Peyer's patch (tissue), 4 donors: ENCODE results near the gene PRODH2. TPM values are rescaled to one million over a fixed set of nuclear protein-coding genes. Genes with fewer than 3 reads are reported as not detected.

Experiments used
- DNase-seq, 3 donors: peaks; one replicate each; pipeline ENCODE4 v3.0.0-alpha.2; 2017 to 2019
- H3K27ac ChIP-seq, 4 donors: fragments of 200-600 bp; sonication (generic); one replicate each; pipeline ENCODE4 v1.5.1; 2016 to 2019
- H3K27me3 ChIP-seq, 2 donors: fragments of 200-600 bp; sonication (generic); one replicate each; pipeline ENCODE4 v1.5.1; 2019
- H3K36me3 ChIP-seq, 3 donors: fragments of 200-600 bp; sonication (generic); one replicate each; pipeline ENCODE4 v1.5.1; 2016 to 2019
- H3K4me1 ChIP-seq, 4 donors: fragments of 200-600 bp; sonication (generic); one replicate each; pipeline ENCODE4 v1.5.1; 2016 to 2019
- H3K4me3 ChIP-seq, 4 donors: fragments of 200-600 bp; sonication (generic); 1 replicate in 3 of 4; 2 replicates in 1 of 4; pipeline ENCODE4 v1.5.1; 2016 to 2019; ENCODE audit warnings: mild to moderate bottlenecking in 1 of 4
- H3K9me3 ChIP-seq, 4 donors: fragments of 200-600 bp; sonication (generic); one replicate each; pipeline ENCODE4 v1.5.1; 2016 to 2019; ENCODE audit warnings: mild to moderate bottlenecking in 1 of 4
- POLR2A ChIP-seq, 2 donors: fragments of 450-650 bp; IDR thresholded peaks; one replicate each; pipeline ENCODE4 v1.5.1; 2017; ENCODE audit warnings: antibody characterized with exemption in 2 of 2, mild to moderate bottlenecking in 2 of 2, moderate library complexity in 2 of 2
- total RNA-seq, 4 donors: library from RNA; depleted of rRNA; stranded (reverse); fragments of >200 nt; gene quantifications; one replicate each; pipeline ENCODE4 v1.1.0, GENCODE V29; 2016
- TF ChIP-seq, protein P1 (sequence below), 6 experiments: fragments of 450-650 bp in 4 of 6; fragments of 200-600 bp in 2 of 6; sonication (generic) in 1 of 6; IDR thresholded peaks; one replicate each; pipeline ENCODE4 v1.5.1; 2017 to 2019; ENCODE audit warnings: antibody characterized with exemption in 6 of 6, mild to moderate bottlenecking in 3 of 6, moderate library complexity in 1 of 6

Gene PRODH2
- total RNA-seq, 4 donors from 2014 or later: not detected

DNA sequence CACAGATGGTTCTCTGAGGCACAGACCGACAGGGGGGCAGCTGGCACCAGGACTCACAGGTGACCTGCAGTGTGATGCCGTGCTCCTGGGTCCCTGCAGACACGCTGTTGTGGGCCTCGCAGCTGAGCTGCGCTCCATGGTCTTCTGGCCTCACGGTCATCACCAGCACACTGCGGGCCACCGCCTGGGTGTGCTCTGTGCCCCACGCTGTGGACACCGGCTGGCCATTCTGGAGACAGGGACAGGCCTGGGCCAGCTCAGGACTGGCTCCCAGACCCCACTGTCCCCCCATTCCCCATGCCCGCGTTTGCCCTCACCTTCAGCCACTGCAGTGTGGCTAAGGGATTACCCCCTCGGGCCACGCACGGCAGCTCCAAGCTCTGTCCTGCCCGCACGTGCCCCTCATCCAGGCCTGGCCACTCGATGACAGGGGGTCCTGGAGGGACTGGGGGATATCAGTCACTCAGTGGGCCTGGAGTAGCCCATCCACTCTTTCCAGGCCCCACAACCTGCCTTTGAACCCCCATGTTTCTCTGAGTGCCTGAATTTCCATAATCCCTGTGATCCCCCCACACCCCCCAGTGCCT, 36.4 kb upstream of the PRODH2 start:
- DNase-seq: no peak
- Histone ChIP-seq H3K36me3 (no peaks in the 10 kb centered on the region), H3K4me3 (no peak overlapping the region), H3K9me3 (no peaks in the 10 kb centered on the region), H3K27ac (no peak overlapping the region), H3K4me1 (peaks cover 0 to 16% (median 7%) of the 10 kb centered on the region in 4 donors), H3K27me3 (peaks cover 0 to 19% of the 10 kb centered on the region in 2 donors)
- TF ChIP-seq POLR2A (IDR thresholded peaks at IDR 0.05): no peak
- TF ChIP-seq, protein P1, sequence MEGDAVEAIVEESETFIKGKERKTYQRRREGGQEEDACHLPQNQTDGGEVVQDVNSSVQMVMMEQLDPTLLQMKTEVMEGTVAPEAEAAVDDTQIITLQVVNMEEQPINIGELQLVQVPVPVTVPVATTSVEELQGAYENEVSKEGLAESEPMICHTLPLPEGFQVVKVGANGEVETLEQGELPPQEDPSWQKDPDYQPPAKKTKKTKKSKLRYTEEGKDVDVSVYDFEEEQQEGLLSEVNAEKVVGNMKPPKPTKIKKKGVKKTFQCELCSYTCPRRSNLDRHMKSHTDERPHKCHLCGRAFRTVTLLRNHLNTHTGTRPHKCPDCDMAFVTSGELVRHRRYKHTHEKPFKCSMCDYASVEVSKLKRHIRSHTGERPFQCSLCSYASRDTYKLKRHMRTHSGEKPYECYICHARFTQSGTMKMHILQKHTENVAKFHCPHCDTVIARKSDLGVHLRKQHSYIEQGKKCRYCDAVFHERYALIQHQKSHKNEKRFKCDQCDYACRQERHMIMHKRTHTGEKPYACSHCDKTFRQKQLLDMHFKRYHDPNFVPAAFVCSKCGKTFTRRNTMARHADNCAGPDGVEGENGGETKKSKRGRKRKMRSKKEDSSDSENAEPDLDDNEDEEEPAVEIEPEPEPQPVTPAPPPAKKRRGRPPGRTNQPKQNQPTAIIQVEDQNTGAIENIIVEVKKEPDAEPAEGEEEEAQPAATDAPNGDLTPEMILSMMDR (IDR thresholded peaks at IDR 0.05): no peak

DNA sequence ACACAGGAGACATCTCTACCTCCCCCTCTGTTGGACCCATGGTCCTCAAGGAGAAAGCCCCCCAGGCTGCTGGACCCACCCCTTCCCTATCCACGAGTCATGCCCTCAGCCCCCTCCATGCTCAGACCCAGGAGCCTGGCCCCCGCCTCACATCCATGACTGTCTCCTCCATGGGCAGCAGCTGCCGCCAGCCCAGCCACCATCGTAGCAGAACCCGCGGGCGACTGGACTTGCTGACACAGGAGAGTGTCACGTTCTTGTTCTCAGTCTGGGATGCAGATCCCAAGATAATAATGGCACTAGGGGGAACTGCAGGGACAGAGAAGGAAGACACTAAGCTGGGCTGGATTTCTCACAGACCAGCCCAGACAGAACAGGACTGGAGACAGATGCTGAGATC, 35.8 kb upstream of the PRODH2 start:
- Histone ChIP-seq H3K27me3 (peaks cover 0 to 24% of the 10 kb centered on the region in 2 donors), H3K4me3 (no peak overlapping the region), H3K4me1 (peaks cover 0 to 19% (median 7%) of the 10 kb centered on the region in 4 donors), H3K9me3 (no peaks in the 10 kb centered on the region), H3K36me3 (no peaks in the 10 kb centered on the region), H3K27ac (no peak overlapping the region)
- TF ChIP-seq POLR2A (IDR thresholded peaks at IDR 0.05): no peak
- TF ChIP-seq, protein P1 (IDR thresholded peaks at IDR 0.05): no peak
- DNase-seq: no peak

DNA sequence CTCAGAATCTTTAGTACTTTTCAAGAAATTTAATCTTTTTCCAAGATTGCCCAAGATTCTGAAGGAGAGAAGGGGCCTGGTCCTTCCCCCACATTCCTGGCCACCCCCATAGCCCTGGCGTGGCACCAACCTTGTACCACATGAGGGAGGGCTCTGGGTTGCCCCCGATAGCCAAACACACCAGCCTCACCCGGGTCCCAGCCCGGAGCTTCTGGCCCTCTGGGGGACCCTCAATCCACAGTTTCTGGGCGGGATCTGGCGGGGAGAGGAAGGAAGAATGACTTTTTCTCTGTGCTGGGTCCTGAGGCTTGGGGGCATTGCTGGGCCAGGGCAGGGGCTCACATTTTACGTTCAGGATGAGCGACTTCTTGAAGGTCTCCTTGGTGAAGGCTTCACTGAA, 35.3 kb upstream of the PRODH2 start:
- TF ChIP-seq POLR2A (IDR thresholded peaks at IDR 0.05): no peak
- TF ChIP-seq, protein P1 (IDR thresholded peaks at IDR 0.05): no peak
- Histone ChIP-seq H3K4me3 (no peak overlapping the region), H3K9me3 (no peaks in the 10 kb centered on the region), H3K36me3 (no peaks in the 10 kb centered on the region), H3K4me1 (peaks cover 0 to 19% (median 7%) of the 10 kb centered on the region in 4 donors), H3K27ac (no peak overlapping the region), H3K27me3 (peaks cover 0 to 24% of the 10 kb centered on the region in 2 donors)
- no peak for DNase-seq

DNA sequence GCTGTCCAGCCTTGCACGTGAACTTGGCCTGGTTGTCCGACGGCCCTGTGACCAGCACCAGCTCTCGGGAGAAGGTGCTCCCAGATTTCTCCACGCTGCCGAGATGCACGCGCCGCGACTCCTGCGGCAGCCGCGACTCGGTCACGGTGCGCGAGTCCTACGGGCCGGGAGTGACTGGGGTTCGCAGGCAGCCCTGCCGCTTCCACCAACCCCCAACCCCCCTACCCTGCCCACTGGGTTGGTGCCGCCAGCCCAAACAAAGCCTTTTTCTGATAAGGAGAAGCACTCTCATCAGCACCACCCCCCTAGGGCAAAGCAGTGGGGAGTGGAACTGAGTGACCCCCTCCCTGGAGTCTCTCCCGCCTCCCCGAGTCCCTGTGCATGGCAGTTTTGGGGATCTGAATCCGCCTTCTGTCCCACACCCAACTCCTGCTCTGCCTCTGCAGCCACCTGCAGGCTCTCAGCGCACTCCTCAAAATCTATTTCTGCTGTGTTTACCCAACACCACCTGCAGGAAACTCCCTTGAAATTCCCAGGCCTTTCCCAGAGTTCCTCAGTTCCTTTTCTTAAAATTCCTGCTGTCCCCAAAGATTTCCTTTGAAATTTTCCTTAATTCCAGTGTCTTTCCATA, 33.5 kb upstream of the PRODH2 start:
- Histone ChIP-seq H3K4me3 (peak overlapping the region in 3 of 4 donors; percentile 27 to 36 (median 32)), H3K27ac (peak overlapping the region in 1 of 4 donors; percentile 19), H3K9me3 (no peaks in the 10 kb centered on the region), H3K36me3 (no peaks in the 10 kb centered on the region), H3K4me1 (peaks cover 0 to 19% (median 7%) of the 10 kb centered on the region in 4 donors), H3K27me3 (peaks cover 0 to 19% of the 10 kb centered on the region in 2 donors)
- no peak for DNase-seq
- TF ChIP-seq, protein P1 (IDR thresholded peaks at IDR 0.05): no peak
- no peak for TF ChIP-seq POLR2A (IDR thresholded peaks at IDR 0.05)

DNA sequence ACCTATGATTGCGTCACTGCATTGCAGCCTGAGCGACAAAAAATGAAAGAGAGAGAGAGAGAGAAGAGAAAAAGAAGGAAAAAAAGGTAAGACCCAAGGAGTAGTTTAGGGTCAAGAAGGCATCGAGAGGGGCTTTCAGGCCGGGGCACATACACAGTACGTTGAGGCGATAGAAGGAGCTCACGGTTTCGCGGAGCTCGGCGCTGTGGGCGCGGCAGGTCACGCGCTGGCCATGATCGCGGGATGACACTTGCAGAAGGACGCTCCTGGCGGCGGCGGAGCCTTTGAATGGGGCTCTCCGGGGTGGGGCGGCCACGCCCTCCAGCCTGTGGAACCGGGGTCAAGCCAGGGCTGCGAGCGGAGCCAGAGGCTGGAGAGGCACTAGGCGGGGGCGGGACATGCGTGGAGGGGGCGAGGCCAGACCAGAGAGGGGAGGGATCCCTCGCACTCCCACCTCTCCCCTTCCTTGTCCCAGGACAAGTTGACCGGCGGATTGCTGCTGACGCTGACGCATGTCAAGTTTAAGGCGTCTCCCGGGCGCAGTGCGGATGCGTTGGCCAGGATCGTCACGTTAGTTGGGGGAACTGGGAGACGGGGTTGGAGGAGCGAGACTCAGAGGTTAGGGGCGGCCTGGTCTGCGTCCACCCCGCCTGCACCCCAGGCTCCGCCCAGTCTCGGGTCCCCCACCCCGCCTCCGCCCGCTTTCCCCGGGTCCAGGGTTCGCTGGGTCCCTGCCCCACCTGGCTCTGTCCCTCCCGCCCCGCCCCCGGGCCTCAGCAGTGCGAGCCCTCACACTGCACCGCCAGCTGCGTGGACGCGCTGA, 32.8 kb upstream of the PRODH2 start:
- H3K4me1 ChIP-seq: peaks cover 0 to 19% (median 7%) of the 10 kb centered on the region in 4 donors
- peaks cover 0 to 19% of the 10 kb centered on the region in 2 donors for H3K27me3 ChIP-seq
- no peaks in the 10 kb centered on the region for H3K9me3 ChIP-seq
- no peaks in the 10 kb centered on the region for H3K36me3 ChIP-seq
- DNase-seq: peak in 2 of 3 donors; percentile 54 to 81
- H3K27ac ChIP-seq: no peak overlapping the region
- H3K4me3 ChIP-seq: peak overlapping the region; percentile 9 to 36 (median 30)
- TF ChIP-seq, protein P1 (IDR thresholded peaks at IDR 0.05): no peak
- TF ChIP-seq POLR2A (IDR thresholded peaks at IDR 0.05): no peak
